ENCODE measurements around the gene REXO5.
"Not testable (repeated sequence)": the region's sequence is repeated elsewhere in the genome, so short reads cannot be mapped to it uniquely, and the experiment has no call there.

Gene REXO5, protein sequence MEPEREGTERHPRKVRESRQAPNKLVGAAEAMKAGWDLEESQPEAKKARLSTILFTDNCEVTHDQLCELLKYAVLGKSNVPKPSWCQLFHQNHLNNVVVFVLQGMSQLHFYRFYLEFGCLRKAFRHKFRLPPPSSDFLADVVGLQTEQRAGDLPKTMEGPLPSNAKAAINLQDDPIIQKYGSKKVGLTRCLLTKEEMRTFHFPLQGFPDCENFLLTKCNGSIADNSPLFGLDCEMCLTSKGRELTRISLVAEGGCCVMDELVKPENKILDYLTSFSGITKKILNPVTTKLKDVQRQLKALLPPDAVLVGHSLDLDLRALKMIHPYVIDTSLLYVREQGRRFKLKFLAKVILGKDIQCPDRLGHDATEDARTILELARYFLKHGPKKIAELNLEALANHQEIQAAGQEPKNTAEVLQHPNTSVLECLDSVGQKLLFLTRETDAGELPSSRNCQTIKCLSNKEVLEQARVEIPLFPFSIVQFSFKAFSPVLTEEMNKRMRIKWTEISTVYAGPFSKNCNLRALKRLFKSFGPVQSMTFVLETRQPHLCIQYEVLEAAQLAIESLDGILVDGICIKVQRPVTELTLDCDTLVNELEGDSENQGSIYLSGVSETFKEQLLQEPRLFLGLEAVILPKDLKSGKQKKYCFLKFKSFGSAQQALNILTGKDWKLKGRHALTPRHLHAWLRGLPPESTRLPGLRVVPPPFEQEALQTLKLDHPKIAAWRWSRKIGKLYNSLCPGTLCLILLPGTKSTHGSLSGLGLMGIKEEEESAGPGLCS

DNA sequence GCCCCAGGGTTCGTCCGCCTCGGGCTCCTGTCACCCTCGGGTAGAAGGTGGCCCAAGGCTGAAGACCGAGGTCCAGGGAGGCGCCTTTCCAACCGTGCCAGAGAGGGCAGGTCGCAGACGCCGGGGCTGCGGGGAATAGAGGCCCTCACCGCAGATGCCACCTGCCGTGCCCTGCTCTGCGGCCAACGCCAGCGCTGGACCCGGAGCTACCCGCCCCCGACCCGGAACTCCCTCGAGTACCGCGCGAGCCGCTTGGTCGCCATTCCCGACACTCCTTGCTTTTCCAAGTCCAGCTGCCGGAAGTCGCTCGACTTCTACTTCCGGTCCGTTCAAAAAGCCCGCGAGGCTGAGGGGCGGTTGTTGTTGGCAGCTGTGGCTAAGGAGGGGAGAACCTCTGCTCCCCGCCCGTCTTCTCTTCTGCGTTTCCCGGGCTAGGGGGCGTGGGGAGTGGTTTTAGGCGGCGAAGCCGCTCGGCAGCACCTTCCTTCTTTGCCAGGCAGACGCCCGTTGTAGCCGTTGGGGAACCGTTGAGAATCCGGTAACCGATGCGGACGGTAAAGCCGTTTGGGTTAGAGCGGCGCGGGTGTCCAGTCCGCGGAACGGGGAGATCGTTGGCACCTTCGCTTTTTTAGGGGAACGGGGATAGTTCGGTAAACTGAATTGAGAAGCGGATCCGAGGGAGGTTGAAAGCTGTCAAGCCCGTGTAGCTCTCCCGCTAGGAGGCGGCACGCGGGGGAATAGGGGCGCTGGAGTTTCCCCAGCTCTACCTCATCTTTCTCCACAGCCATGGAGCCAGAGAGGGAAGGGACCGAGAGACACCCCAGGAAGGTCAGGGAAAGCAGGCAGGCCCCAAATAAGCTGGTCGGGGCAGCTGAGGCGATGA is at the start of gene REXO5, which contains the start of gene ERI2:
TSS of gene REXO5 (plus strand) at position 360 of the 883 bp plus-strand sequence. CDS start at position 787, 427 bp downstream.
TSS of gene ERI2 (minus strand) at position 305 of the 883 bp plus-strand sequence. CDS start at position 263, 42 bp downstream.
- peak; percentile 89 for DNase-seq

GRCh38 chr16:20760346-20760745 is 46.0 kb upstream of the REXO5 start:
- DNase-seq: no peak

DNA sequence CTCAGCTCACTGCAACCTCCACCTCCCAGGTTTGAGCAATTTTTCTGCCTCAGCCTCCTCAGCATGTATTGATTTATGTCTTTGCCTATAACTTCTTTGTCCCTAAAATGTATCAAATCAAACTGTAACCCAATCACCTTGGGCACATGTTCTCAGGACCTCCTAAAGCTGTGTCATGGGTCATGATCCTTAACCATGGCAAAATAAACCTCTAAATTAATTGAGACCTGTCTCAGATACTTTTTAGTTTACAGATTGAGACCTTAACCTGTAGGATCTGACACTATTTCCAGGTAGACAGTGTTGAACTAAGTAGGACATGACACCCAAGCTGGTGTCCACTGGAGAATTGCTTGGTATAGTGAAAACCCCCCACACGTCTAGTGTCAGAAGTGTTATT is 45.2 kb upstream of the REXO5 start:
- no peak for DNase-seq

DNA sequence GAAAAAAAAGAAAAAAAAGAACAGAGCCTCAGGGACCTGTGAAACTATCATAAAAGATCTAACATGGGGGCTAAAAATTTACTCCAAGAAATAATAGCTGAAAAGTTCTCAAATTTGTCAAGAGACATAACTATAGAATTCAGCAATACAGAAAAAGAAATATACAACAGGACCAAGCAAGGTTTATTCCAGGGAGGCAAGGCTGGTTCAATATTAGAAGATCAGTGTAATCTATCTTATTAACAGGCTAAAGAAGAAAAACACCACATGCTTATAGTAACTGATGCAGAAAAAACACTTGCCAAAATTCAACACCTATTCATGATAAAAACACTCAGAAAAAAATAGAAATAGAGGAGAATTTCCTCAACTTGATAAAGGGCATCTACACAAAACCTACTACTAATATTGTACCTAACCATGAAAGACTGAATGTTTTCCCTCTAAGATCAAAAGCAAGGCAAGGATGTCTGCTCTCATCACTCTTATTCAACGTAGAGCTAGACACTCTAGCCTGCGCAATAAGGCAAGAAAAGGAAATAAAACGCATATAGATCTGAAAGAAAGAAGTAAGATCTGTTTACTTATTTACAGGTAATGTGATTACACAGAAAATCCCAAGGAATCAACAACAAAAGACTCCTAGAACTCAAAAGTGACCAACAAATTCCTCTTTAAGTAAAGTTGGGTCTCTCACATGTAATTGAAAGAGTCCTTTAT is 43.8 kb upstream of the REXO5 start:
- no peak for DNase-seq

DNA sequence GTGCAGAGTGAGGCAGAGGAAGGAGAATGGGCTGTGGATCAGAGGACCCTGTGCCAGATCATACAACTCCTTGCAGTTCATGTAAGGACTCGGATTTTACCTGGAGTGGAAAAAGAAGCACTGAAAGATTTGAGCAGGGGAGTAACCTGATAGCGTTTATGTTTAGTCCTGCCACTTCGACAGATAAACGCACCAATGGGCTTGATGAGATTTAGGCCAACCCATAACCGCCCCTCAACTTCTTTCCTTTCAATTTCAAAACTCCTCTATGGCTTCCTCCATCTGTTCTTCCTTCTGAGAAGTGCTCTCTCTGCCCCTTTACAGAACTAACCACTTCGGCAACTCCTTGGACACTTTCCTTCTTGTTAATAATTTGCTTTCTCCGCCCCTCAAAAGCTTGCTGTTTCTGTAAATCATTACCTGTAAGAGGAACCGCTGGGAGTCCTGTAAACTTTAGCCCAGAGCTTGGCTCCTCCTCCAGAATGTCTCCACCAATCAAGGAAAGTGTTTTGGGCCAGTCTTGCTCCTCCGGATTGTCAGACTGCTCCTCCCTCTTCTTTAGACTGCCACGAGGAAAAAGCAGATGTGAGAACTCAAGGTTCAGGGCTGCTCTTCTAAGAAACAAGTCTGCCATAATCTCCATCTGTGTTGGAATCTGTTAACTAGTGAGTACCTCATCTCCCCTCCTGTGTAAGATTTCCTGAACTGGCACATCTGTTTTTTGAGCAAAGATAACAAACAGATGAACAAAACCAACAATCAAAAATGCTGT is 42.7 kb upstream of the REXO5 start, which contains the start of gene ACSM3:
TSS of gene ACSM3 (plus strand) at position 554 of the 772 bp plus-strand sequence. CDS start 6,021 bp downstream, outside the sequence.
- no peak for DNase-seq

DNA sequence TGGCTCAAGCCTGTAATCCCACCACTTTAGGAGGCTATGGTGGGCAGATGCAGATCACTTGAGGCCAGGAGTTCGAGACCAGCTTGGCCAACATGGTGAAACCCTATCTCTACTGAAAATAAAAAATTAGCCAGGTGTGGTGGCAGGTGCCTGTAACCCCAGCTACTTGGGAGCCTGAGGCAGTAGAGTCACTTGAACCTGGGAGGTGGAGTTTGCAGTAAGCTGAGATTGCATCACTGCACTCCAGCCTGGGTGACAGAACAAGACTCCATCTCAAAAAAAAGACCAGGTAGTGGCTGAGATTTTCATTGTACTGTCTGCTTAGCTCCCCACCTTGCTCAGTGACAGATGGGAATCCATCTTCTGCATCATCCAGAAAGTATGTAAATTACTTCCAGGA is 41.9 kb upstream of the REXO5 start:
- not testable (repeated sequence) for DNase-seq

DNA sequence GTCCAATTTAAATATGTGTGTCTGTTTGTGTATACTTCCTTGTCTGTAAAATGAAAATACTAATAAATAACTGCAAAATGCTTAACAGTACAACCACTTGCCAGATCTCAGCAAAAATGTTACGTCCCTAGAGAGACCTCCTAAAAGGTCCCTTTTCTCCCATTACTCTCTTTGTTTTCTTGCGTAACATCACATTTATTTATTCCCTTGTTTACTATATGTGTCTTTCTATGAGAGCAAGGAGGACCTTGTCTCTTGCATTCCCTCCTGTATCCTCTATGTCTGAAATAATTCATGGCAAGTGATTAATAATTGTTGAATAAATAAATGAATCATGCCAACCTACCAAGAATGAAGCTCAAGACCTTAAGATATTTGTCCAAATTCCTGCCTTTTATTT is 40.6 kb upstream of the REXO5 start:
- no peak for DNase-seq

GRCh38 chr16:20766294-20766693 is 40.0 kb upstream of the REXO5 start:
- no peak for DNase-seq

- DNase-seq: no peak
Observed at GRCh38 chr16:20767577-20767976, 38.8 kb upstream of the REXO5 start.

DNA sequence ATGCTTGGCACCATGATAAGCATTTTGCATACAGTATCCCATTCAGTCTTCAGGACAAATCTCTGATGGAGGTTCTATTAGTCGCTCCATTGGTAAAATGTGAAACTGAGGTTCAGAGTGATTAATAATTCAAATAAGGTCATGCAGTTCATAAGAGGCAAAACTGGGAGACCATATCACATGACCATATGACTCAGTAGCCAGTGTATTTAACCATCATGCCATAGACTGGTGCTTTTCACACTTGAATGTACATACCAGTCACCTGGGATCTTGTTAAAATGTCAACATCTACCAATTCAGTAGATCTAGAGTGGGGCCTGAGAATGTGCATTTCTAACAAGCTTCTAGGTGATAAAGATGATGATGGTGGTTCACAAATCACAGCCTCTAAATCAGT is 38.2 kb upstream of the REXO5 start:
- no peak for DNase-seq

DNA sequence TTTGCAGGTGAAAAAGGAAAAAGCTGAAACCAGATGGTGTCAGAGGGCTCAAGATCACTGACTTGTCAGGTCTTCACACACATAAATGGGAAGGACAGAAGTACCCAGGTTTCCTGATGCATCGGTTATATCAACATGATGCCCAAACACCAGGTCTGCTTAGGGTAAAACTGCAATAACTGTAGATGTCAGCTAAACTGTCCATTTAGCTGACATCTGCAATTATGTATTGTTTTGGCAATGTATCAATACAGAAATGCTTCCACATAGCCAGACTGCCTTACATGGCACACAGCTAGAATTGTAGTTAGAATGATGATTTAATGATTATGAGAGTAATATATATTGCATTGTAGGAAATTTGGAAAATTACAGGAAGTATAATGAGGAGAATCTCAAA is 37.5 kb upstream of the REXO5 start:
- DNase-seq: no peak

- DNase-seq: no peak
Observed at GRCh38 chr16:20773679-20774078, 32.6 kb upstream of the REXO5 start.

GRCh38 chr16:20774703-20775362 is 31.5 kb upstream of the REXO5 start:
- DNase-seq: no peak

DNA sequence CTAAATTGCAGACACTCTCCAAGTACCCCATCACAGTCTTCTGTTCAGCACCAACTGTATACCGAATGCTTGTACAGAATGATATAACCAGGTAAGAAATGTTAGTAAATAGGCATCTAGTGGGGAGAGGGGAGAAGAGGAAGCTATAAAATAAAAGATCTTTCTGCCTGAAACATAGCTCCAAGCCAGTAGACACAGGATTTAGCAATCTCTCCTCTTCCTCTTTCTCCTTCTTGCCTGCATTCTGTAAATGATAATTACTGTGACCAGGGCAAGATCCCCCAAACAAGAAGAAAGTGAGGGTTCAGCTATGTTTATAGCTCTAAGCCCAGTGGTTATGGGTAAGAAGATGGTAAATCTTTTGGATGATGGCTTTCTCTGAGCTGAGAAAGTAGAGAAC is 24.6 kb upstream of the REXO5 start:
- DNase-seq: no peak

DNA sequence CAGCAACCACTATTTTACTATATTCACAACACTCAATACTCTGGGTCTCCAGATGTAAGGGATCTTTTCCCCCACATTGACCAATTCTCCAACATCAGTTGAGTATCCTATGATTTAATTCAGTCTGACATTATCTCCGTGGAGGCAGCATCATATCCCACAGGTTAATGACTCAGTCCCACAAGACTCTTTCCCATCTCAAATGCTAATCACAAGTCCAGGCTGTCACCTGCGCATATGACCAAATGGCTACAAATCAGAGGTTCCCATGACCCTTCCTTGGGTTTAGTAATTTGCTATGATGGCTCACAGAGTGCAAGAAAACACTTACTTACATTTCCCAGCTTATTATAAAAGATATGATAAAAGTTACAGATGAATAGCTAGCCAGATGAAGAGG is 23.9 kb upstream of the REXO5 start:
- DNase-seq: no peak

DNA sequence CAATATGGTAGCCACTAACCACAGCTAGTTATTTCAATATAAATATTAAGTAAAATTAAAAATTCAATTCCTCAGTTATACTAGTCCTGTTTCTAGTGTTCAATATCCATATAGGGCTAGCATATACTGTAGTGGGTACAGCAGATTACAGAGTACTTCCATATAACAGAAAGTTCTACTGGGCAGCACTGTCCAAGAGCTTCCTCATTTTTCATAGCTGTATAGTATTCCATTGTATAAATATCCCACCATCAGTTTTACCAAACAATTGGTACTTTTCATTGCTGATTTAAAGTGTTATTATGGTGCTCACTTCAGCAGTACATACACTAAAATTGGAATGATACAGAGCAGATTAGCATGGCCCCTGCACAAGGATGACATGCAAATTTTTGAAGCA is 22.1 kb upstream of the REXO5 start:
- no peak for DNase-seq

DNA sequence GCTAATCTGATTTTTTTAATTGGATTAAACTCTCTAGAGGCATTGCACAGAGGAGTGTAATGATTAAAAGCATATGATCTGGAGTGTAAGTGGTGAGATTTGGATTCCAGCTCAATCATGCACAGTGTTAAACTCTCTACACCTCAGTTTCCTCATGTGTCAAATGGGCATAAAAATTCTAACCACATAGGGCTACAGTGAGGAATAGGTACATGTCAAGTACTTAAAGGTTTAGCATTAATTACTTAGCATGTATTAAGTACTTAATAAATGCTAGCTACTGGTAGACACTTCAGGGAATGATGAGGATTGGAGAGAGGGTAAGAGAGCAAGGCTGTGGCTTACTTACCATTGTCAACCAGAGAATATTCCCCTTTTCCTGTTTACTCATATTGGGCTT is 17.2 kb upstream of the REXO5 start:
- no peak for DNase-seq

GRCh38 chr16:20791923-20792612 is 14.3 kb upstream of the REXO5 start:
- no peak for DNase-seq

DNA sequence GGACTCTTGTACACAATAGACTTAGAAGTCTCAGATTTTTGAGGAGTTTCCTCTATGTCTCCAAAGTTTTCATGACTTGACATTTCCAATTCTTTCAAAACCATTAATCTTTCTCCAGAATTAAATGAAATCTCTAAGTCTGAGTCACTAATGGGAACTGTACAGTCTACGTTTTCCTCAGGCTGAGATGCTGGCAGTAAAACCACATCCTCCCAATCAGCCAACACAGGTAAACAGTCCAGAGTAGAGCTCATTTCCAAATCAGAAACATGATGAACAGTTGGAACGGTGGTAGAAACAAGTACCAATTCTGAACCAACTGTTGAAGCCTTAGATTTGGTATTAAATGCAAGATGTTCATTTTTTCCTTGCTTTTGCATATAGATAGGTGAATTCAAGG is 8.0 kb upstream of the REXO5 start:
- DNase-seq: no peak

DNA sequence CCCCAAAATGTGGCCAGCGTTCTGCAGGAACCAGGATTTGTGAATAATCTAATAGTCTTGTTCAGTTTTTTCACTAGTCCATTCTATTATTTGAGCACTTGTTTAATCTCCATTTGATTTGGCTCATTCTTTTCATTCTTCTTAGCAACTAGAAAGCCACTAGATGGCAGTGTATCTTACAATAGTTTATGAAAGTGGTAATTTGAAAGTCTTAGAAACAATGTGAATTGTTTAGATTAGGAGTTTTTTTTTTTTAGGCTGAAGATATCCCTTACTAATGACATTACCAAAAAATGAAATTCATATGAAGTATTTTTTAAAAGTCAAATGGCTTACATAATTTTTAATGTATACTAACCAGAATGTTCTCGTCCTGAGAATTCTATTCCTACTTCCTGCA is 6.7 kb upstream of the REXO5 start:
- DNase-seq: no peak
